ENCODE measurements around the gene OLA1. TPM values are rescaled to one million over a fixed set of nuclear protein-coding genes. Genes with fewer than 3 reads are reported as not detected.

The OLA1 gene
- total RNA-seq, 3 donors from 2014 or later: 55.3 to 65.8 (median 58.4) TPM

GRCh38 chr2:174202188-174202587 lies 46.1 kb downstream of the OLA1 start:
- H3K4me1 ChIP-seq (ENCODE audit: low read depth): no peaks in the 10 kb centered on the region
- intact Hi-C loops (cut with DNase I, micrococcal nuclease): no loop called here
- no peaks in the 10 kb centered on the region for H3K36me3 ChIP-seq (ENCODE audit: low read depth)
- DNase-seq: no peak
- H3K4me3 ChIP-seq: no peak overlapping the region
- no peak for ATAC-seq
- TF ChIP-seq CTCF (IDR thresholded peaks at IDR 0.05): no peak
- H3K9me3 ChIP-seq: no peaks in the 10 kb centered on the region

GRCh38 chr2:174198846-174199564 lies 49.3 kb downstream of the OLA1 start:
- Histone ChIP-seq H3K9me3 (no peaks in the 10 kb centered on the region), H3K4me3 (no peak overlapping the region), H3K36me3 (ENCODE audit: low read depth) (no peaks in the 10 kb centered on the region), H3K4me1 (ENCODE audit: low read depth) (no peaks in the 10 kb centered on the region)
- intact Hi-C loops (cut with DNase I, micrococcal nuclease): no loop called here
- ATAC-seq (no peak), DNase-seq (no peak)
- no peak for TF ChIP-seq CTCF (IDR thresholded peaks at IDR 0.05)

- intact Hi-C loops (cut with DNase I, micrococcal nuclease): no loop called here
- TF ChIP-seq CTCF (IDR thresholded peaks at IDR 0.05): no peak
- H3K9me3 ChIP-seq: no peaks in the 10 kb centered on the region
- DNase-seq (no peak), ATAC-seq (no peak)
- no peaks in the 10 kb centered on the region for H3K4me1 ChIP-seq (ENCODE audit: low read depth)
- H3K4me3 ChIP-seq: no peak overlapping the region
- no peaks in the 10 kb centered on the region for H3K36me3 ChIP-seq (ENCODE audit: low read depth)
Measured at GRCh38 chr2:174195253-174195652, 53.1 kb downstream of the OLA1 start.

GRCh38 chr2:174193737-174194136 lies 54.6 kb downstream of the OLA1 start:
- intact Hi-C loops (cut with DNase I, micrococcal nuclease): no loop called here
- no peak for DNase-seq

GRCh38 chr2:174192664-174193063 lies 55.7 kb downstream of the OLA1 start:
- no peaks in the 10 kb centered on the region for H3K9me3 ChIP-seq
- H3K4me1 ChIP-seq (ENCODE audit: low read depth): no peaks in the 10 kb centered on the region
- no peak overlapping the region for H3K4me3 ChIP-seq
- ATAC-seq (no peak), DNase-seq (no peak)
- no peaks in the 10 kb centered on the region for H3K36me3 ChIP-seq (ENCODE audit: low read depth)
- no peak for TF ChIP-seq CTCF (IDR thresholded peaks at IDR 0.05)
- intact Hi-C loops (cut with DNase I, micrococcal nuclease): no loop called here

More at GRCh38 chr2:174193737-174194136, 54.6 kb downstream of the OLA1 start:
- Histone ChIP-seq H3K4me1 (ENCODE audit: low read depth) (no peaks in the 10 kb centered on the region), H3K36me3 (ENCODE audit: low read depth) (no peaks in the 10 kb centered on the region), H3K4me3 (no peak overlapping the region), H3K9me3 (no peaks in the 10 kb centered on the region)
- ATAC-seq: no peak
- no peak for TF ChIP-seq CTCF (IDR thresholded peaks at IDR 0.05)
